Neural cell (in vitro differentiated cells): ENCODE results near the gene HEPACAM.

ENCODE experiments used
- CTCF ChIP-seq: fragments of 450-650 bp; IDR thresholded peaks from 2 replicates; pipeline ENCODE4 v1.5.1; 2014; ENCODE audit warnings: antibody characterized with exemption, mild to moderate bottlenecking, moderate library complexity; ENCODE audit not compliant: poor library complexity, severe bottlenecking
- EZH2 ChIP-seq: fragments of 200-600, 300-800 bp; shearing (Covaris generic), sonication (generic); IDR thresholded peaks from 2 replicates; pipeline ENCODE4 v1.6.1; 2014; ENCODE audit warnings: antibody characterized with exemption, low read length, borderline replicate concordance, mild to moderate bottlenecking; ENCODE audit not compliant: insufficient read depth, poor library complexity, severe bottlenecking
- RAD21 ChIP-seq: fragments of 450-650 bp; conservative IDR thresholded peaks from 2 replicates; pipeline ENCODE4 v1.6.1; 2014; ENCODE audit warnings: antibody characterized with exemption, mild to moderate bottlenecking, moderate library complexity
- TAF1 ChIP-seq: IDR thresholded peaks from 2 replicates; pipeline ENCODE4 v1.6.1; 2012; ENCODE audit warnings: low read depth

GRCh38 chr11:124976531-124976930 lies 40.7 kb upstream of the HEPACAM start:
- TF ChIP-seq CTCF, result no peak
- no peak for TF ChIP-seq RAD21
- no peak for TF ChIP-seq EZH2
- TF ChIP-seq TAF1, result no peak
